ENCODE results near the gene C20orf144. TPM values are rescaled to one million over a fixed set of nuclear protein-coding genes. Genes with fewer than 3 reads are reported as not detected.

Gene C20orf144
- total and polyA plus RNA-seq, 9 of the 15 experiments (the other 6 are each of a cell fraction or from before 2014, with no cell fraction given), result 0.04 to 0.23 (median 0.11) TPM; not detected in 2

GRCh38 chr20:33663161-33664084, 1.3 kb downstream of the C20orf144 start (continued):
- TF ChIP-seq ETS1 (conservative IDR thresholded peaks at IDR 0.05; ENCODE audit: control insufficient read depth, low read depth, low read length) (peak; percentile 72), HCFC1 (IDR thresholded peaks at IDR 0.05; ENCODE audit: low read depth, low read length) (peak; percentile 56), ZMIZ1 (IDR thresholded peaks at IDR 0.05; ENCODE audit: low read depth in 2 of 2, low read length in 2 of 2) (no peak), TBL1XR1 (IDR thresholded peaks at IDR 0.05; ENCODE audit: low read length in 2 of 2) (no peak), THAP7 (CRISPR knock-in tag; IDR thresholded peaks at IDR 0.05) (no peak), SNAPC5 (CRISPR knock-in tag; IDR thresholded peaks at IDR 0.05) (no peak), ATF4 (CRISPR knock-in tag; IDR thresholded peaks at IDR 0.05) (0 out of 2 replicates have a peak, but pooled peaks have one; percentile 61), CC2D1A (IDR thresholded peaks at IDR 0.05) (no peak), SNIP1 (IDR thresholded peaks at IDR 0.05; ENCODE audit: low read depth) (no peak), CUX1 (CRISPR knock-in tag; IDR thresholded peaks at IDR 0.05) (no peak), CBFB (CRISPR knock-in tag; IDR thresholded peaks at IDR 0.05) (no peak), RB1 (IDR thresholded peaks at IDR 0.05; ENCODE audit: low read depth) (peak; percentile 78), ILF3 (IDR thresholded peaks at IDR 0.05; ENCODE audit: borderline replicate concordance) (no peak; the same call in 1 of the 2 replicates), ARID2 (IDR thresholded peaks at IDR 0.05) (no peak), MBD2 (IDR thresholded peaks at IDR 0.05; ENCODE audit: borderline replicate concordance, low read depth) (no peak)

All from K562 (cell line).